ENCODE results near the gene TRIM17.
A peak's percentile ranks its signal among the peaks of the same experiment; 100 is the strongest.

TRIM17 gene

DNA sequence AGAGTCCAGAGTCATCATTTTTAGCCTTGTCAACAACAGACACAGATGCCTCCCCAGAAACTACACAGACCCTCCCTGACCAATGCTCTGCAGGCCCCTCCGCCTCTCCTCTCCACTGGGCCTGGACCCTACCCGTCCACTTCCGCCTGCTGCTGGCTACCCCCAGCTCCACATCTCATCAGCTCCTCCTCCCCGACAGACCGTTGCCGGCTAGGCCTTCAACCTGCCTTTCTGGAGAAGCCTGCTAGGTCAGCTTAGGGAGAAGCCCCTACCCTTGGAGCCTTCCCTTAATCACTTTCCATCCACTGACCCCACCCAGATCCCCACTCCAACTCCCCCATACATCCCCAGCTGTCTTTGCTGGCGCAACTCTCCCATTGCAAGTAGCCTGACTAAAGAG lies 1.4 kb downstream of the TRIM17 start:
- no peak for DNase-seq

DNA sequence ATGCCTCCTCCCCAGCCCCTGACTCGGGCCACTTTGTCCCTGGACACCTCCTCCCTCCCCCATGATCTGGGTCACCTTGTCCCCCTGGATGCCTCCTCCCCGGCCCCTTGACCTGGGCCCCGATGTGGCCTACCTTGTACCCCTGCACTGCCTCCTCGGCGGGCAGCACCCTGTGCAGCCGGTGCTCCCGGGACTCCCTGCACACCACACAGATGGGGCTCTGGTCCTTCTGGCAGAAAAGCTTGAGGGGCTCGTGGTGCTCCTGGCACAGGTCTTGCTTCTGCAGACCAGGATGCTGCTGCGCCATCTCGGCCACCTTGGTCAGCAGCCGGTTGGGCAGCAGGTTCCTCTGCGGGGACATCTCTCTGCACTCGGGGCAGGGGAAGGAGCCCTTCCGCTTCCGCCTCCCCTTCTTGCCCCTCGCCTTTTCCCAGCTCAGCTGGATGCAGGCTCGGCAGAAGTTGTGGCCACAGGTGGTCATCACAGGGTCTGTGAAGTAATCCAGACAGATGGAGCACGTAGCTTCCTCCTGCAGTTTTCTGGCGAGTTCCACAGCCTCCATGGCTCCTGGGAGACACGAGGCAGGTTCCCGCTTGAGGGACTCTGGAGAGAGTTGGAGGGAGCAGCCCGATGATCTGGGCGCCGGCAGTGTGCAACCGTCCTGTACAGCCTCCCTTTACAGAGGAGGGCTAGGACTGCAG lies 2.0 kb downstream of the TRIM17 start:
- no peak for DNase-seq

DNA sequence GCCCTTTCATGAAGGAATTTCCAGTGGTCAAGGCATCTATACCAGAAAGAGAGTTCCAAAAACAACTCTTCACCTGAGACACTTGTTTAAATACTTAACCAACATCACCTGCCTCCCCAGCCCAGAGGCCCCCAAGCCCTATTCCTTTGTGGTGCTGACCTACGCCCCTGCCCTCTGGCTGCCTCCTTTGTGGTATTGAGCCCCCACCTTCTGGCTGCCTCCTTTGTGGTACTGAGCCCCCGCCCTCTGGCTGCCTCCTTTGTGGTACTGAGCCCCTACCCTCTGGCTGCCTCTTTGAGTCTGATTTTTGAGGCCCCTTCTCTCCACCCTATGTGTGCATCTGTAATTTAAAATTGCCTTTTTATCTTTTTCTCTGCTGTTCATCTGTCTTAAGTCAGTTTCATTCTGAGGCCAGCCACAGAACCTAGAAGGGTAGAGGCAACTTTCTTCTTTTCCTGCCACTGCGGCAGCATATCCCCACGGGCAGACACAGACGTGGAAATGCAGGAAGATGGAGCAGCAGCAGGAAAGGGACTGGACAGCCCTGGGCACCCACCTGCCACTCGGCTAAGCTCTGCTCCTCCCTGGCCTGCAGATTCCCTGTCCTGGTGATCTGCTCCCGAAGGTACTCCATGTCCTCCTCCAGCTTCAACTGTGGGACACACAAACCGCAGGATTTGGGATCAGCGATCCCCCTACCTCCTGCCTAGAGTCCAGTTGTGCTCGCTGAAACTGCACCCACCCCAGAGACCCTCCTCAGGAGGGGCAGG lies 3.2 kb downstream of the TRIM17 start:
- DNase-seq, result no peak

DNA sequence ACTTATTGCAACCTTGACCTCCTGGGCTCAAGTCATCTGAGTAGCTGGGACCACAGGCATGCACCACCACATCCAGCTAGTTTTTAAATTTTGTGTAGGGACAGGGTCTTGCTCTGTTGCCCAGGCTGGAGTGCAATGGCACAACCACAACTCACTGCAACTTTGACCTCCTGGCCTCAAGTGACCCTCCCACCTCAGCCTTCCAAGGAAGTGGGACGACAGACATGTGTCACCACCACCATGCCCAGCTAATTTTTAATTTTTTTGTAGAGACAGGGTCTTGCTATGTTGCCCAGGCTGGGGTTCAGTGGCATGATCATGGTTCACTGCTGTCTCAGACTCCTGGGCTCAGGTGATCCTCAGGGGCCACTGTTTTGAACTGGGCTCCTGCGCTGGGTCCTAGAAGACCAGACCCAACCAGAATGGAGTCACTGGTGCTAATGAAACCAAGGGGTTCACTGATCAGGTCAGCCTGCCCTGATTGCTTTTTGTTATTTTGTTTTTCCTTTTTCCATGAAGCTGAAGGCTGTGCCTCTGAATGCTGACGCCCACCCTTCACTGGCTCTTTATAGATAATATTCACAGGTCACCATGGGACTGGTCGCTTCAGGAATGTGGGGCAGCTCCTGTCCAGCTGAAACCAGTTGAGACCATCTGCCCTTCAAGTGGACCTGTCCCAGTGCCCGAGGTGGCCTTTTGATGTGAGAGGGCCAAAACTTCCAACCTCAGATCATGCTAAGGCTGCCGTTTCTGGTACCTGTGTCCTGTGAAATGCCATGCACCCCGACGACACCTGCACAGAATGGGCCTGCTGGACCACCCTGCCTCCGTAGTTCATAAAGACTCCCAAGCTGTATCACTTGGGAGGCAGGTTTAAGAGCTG lies 4.9 kb downstream of the TRIM17 start:
- DNase-seq, result no peak

DNA sequence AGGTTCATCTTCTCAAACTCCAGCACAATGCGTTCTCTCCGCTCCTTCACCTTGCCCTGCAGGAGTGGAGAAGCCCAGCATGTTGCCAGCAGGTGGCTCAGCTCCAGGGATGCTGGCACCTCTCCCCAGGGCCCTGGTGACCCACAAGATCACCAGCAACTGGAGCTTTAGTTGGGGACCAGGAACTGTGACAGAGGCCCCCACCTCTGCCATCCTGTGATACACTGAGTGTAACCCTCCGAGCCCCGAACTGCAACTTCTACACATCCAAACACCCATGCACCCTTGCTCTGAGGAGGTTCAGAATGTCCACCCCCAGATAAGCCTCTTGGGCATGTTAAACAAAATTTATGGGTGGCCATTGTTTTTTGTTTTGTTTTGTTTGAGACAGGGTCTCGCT lies 5.5 kb downstream of the TRIM17 start:
- no peak for DNase-seq

DNA sequence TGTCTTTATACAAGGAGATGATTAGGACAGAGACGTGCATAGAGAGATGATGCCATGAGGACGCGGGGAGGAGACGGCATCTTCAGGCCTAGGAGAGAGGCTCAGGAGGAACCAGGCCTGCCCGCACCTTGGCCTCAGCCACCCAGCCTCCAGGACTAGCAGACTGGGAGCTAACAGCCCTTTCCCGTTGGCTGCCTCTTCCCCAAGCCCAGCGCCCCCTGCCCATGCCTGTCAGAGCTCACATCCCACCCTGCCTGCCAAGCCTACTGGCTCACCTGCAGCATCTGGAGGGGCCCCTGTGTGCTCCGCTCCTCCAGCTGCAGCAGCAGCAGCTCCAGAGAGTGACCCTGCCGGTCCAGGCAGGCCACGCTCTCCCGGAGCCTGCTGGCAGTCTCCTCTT lies 6.0 kb downstream of the TRIM17 start:
- no peak for DNase-seq

DNA sequence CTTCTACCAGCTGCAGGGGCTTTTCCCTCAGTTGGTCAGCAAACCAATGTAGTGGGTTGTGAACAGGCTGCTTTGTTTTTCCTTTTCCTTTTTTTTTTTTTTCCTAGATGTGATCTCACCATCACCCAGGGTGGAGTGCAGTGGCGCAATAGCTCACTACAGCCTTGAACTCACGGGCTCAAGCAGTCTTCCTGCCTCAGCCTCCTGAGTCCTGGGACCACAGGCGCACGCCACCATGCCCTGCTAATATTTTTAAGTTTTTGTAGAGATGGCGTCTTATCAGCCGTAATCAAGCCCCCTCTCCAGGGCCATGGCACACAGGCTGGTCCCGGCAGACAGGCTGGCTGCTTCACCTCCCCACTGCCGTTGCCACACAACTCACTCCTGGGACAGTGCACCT lies 6.6 kb downstream of the TRIM17 start:
- peak; percentile 28 for DNase-seq

DNA sequence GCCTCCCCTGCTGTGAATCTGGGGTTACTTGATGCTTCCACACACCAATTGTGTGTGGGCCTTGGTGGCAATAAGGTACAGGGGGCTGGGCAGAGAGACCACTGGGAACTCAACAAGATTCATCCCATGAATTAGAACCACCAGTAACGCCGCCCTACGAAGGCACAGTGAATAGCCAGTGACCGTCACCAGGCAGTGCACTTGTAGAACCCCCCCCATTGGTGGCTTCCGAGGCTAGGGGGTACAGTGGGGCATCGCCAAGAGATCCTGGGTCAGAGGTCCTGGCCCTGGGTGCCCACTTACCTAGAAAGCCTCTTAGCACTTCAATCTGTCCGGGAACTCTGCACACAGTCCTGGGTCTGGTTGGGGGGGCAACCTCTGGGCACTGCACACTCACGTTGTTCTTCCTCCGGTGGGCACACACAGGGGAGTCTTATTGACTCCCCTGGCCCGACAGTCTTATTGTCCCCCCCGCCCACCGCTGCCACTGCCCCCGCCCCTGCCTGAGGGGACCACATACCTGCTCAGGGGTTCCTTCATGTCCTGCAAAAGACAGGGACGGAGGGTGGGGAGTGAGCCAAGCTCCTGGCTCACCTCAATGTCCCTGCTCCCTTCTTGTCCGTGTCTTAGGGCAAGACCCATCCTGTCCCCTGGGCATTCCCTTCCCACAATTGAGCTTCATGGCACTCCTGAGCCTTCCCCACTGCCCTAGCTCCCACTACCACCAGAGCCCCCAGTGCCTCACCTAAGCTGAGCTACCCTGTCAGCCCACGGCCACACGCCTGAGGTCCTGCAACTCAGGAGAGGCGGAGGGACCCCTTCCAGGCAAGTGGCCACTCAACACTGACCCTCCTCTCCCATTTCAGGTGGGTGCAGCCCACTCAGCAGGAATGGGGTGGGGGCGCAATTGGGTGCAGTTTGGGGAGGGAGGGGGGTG lies 7.5 kb downstream of the TRIM17 start:
- DNase-seq, result no peak

DNA sequence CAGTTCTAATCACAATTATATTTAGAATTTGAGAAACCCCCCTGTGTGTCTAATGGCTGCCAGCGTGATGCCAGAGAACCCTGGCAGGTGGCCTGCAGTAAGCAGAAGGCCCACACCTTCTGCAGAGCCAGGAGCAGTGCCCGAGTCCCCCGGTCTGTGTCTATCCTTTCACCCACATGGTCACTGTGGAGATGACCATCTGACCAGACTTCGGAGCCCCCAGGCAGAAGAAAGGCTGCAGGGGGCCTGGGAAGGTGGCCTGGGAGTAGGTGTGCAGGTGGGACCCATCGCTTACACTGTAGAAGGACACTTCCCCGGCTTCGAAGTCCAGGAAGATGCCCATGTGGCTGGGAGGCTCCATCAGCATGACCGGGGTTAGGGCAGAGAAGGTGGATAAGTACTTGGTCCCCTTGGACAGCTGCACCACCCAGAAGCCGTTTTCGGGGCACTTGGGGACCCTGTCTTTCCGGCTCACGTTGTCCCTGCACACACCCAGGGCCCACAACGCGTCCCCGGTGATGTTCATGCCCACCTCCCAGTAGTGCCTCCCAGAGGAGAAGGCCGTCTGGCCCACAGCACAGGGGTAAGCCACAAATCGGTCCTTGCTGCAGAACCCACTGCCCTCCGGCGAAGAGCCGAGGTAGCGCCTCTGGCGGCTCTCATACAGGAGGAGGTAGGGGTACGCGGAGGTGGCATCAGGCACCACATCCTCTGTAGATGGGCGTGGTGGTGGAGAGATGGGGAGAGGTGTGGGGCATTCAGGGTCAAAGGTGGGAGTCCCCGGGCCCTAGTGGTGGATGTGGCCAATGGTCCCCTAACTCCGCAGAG lies 8.4 kb downstream of the TRIM17 start:
- no peak for DNase-seq

DNA sequence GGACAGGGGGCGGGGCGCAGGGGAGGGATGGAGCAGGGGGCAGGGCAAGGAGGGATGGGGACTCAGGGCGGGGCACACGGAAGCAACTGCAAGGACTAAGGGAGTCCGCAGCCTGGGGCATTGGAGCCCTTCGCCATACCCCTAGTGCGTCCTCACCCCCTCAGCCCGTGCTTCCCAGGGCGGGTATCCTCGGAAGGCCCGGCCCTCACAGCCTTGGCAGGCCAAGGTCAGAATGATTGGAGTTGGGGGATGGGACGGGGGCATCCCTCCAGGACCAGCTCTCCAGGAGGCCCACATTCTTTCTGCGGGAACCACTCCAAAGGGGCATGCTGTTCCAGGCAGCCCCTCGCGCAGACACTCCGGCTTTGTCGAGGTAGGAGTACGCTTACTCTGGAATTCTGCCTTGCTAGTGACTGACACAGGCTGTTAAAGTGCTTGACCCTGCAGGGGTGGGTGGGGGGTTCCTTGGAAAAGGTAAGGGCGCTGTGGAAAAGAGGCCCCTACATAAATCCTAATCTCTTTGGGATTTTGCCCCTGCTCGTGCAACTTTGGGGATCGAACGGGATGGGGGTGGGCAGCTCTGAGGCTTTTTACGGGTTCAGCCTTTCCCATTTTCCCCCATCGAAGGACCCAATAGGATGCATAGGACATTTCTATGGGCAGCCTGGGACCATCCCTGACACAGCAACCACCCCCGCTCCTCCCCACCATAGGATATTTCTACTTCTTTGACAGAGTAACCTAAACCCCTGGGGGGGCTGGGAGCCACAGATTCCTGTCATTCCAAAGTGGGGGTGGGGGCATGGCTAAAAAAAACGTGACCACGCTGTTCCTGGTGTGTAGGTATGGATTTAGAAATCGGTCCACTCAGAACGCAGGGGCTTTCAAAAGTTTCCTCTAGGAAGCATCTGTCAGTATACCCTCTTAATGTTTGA lies 9.3 kb downstream of the TRIM17 start:
- DNase-seq, result peak; percentile 41

DNA sequence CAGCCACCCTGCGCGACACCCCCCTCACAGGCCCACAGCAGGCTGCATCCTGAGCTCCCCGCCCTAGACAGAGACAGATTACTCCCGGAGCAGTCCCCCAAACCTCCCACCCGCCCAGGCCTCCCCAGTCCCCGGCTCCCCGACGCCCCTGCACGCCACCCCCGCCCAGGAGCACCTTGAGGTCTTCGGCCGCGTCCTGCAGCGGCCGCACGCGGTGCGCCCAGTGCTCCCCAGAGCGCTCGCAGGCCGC lies 10.8 kb downstream of the TRIM17 start:
- DNase-seq, result no peak

DNA sequence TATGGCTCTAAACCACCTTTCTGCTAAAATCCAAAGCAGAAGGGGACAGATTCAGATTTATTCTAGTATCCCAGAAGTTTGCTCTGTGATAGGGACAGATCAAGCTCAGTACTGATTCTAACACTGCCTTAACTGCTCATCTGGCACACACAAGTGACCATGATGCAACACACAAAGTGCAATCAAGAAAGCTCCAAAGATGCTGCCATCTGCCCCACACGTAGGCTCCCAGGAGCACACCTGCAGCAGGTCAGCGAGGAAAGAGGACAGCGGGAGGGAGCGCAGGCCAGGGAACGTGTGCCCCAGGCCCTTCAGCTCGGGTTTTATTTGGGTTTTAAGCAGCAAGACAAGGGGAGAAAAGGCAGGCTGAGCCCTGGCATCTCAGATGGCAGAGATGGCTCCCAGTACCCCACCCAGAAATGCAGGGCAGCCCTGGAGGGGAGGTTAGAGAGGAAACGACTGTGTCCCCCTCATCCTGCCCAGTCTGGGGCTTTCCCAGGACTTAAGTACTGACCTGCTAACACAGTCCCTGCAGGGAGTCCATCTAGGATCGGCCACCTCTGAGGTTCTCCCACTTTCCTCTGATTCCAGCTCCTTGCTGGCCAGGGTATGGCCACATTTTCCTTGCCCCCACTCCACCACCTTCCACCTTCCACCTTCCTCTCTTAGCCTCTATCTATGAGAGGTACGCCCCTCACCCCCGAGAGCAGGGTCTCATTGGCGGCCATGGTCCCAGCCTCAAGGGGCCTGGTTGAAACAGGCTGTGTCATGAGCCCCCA lies 11.3 kb downstream of the TRIM17 start:
- DNase-seq, result no peak

DNA sequence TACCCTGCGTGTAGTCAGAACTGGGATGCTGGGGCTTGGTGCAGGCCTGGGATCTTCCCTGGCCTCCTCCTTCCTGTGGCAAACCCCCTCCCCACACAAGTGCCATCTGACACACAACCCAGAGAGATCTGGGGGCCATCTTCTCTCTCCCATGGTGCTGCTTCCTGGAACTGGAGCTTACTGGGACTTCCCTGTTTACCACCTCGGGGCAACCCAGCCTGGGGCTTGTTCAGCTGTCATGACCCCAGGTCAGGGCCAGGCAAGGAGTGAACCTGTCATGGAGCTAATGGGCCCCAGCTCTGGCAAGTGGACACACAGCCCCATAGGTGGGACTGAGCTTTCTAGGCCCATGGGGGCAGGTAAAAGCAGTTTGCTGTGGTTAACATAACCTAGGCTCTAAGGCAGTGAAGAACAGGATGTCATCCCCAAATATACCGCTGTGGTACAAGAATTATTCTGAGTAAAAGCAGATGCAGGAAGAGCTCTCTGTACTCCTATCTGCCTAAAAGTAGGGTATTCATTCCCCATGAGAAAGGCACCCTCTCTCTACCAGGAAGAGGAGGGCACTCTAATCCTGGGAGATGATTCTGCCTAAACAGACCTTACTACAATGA lies 12.4 kb downstream of the TRIM17 start:
- DNase-seq, result no peak

DNA sequence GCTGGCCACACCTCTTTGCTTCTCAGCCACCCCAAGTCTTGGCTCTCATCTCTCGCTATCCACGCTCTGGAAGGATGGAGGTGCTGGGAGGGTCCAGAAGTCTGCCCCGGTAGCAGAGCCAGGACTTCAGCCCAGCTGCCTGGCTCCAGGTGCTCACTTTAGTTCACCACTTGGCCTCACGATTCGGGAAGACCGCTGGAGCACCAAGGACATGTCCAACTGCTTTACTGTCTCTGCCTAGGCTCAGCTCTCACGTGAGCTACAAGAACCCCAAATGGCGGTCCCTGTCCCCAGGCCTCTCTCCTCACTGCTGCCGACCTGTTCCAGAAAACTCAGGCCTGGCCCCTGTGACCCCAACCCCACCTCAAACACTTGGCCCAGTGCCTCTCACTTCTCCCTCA lies 13.4 kb downstream of the TRIM17 start:
- no peak for DNase-seq

DNA sequence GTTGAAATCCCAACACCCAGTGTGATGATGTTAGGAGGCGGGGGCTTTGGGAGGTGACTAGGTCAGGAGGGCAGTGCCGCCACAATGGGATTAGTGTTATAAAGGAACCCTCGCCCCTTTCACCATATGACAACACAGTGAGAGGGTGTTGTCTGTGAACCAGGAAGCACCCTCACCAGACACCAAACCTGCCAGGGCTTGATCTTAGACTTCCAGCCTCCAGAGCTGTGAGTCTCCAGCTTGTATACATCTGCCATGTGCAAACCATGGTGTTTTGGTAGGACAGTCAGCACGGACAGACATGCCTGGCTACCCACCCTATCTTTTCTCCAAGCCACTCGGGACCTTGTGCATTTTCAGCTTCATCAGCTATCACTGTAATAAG lies 14.0 kb downstream of the TRIM17 start:
- no peak for DNase-seq

DNA sequence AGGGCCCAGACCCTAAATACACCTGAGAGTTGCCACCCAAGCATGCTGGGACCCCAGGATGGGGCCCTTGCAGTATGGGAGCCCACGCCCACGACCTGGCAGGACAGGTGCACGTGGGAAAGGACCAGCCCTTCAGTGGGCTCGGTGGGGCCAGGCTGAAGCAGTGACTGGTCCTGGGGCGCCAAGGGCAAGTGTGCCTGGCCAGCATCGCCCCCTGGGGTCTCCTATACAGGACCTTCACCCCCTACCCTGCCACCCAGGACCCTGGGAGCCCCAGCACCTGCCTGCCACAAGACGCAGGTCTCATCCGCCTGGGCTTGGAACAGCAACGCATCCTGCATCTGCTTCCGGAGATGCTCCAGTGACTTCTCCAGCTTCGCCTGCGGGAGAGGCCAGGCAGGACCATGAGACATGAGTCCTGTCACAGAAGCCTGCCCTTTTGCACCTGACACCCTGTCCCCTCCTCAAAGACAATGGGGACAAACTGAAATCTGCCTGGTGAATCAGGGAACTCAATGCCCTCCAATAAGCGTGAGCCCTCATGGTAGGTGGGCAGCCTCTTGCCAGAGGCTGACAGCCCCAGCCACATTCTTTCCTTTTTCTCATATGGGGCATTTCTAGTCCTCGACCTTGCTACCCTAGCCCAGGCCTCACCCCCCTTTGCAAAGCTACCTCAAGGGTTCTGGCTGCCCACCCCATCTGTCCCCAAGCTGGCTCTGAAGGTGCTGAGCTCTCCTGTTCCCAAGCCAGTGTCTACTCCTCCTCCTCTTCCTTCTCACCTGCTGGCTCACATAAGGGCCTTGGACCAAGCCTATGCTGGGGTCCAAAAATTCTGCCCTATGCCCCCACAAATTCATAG lies 14.7 kb downstream of the TRIM17 start:
- DNase-seq, result no peak

DNA sequence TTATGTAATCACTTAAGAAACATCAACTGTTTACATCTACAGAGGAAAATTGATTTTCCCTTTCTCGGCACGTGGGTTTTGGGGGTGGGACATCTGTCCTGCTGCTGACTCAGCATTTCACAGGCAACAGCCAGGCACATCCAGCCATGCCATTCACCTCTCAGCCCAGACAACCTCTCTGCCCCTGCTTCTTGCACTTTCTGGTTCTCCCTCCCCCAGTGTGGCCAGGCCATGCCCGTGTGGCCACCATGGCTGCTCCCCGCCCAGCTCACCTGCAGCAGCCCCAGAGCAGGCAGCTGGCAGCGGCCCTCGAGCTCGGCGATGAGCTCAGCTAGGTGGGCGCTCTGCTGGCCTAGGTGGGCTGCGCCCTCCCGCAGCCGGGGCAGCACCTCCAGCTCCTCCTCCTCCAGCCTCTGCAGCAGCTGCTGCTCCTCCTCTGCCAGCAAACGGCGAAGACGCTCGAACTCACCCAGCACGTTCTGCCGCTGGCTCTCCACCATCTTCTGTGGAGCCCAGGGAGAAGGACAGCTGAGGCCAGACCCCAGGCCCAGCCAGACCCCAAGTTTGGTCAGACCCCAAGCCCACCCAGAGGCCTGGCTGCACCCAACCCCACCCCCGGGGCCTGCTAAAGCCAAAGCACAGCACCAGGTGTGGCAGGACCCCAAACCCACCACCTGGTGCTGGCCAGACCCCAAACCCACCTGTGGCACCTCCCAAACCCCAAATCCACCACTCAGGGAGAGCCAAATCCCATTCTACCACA lies 15.8 kb downstream of the TRIM17 start:
- DNase-seq, result no peak

DNA sequence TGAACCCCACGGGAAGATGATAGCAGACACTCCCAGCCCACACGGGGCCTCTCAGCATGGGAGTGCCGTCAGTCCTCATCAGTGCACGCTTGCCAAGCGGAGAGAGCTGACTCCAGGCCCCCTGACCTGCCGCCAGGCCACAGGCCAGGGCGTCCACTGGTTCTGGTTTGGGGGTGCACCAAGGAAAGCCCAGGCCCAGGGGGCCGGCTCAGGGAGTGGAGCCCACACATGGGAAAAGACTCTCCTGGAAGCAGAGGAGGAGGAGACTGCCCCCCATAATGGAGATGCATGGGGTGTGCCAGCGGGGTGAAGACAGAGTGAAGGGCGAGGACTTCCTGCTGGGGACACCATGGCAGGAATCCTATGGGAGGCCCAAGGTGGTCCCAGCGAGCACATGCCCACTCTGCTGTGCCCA lies 16.4 kb downstream of the TRIM17 start:
- no peak for DNase-seq
